ENCODE data around the gene KRTAP10-1. TPM values are rescaled to one million over a fixed set of nuclear protein-coding genes. Genes with fewer than 3 reads are reported as not detected.

Gene KRTAP10-1
- total and polyA plus RNA-seq, 2 of the 13 experiments (the other 11 are each of a cell fraction or from before 2014, with no cell fraction given): not detected

GRCh38 chr21:44518686-44519085 is 21.3 kb downstream of the KRTAP10-1 start (continued):
- TF ChIP-seq ZNF687 (CRISPR knock-in tag; IDR thresholded peaks at IDR 0.05): 0 out of 2 replicates have a peak, but pooled peaks have one; percentile 2
- TF ChIP-seq AKAP8 (CRISPR knock-in tag; IDR thresholded peaks at IDR 0.05): no peak
- TF ChIP-seq NCOA1 (CRISPR knock-in tag; IDR thresholded peaks at IDR 0.05): no peak

- no peak overlapping the region for H2AFZ ChIP-seq (ENCODE audit: low read length)
- no peaks in the 10 kb centered on the region for H3K36me3 ChIP-seq (replicated peaks in 1 of 2; ENCODE audit: control insufficient read depth in 1 of 2, insufficient read depth in 2 of 2, low read length in 2 of 2)
- FAIRE-seq (peak; percentile 95), ATAC-seq (peak; percentile 78), DNase-seq (ENCODE audit: low spot score) (peak; percentile 93)
- peaks cover 41% of the 10 kb centered on the region for H3K4me1 ChIP-seq (ENCODE audit: insufficient read depth, low read length)
- BruUV-seq (replicated peaks): no TSS peak
- intact Hi-C loops (cut with micrococcal nuclease; ENCODE audit: unreplicated experiment) (no loop called here), in situ Hi-C loops (cut with HindIII; ENCODE audit: extremely low pct_ligation_motif_present, low pct_unique_long_range_greater_than_20kb) (no loop called here)
- peak overlapping the region; percentile 47 for H3K9ac ChIP-seq (ENCODE audit: insufficient read depth, low read depth, low read length)
- CTCF ChIA-PET (ENCODE audit: low intra/inter-chr PET ratio, low total read pairs): no interaction called here
- no peaks in the 10 kb centered on the region for H3K79me2 ChIP-seq (ENCODE audit: insufficient read depth, low read length)
- POLR2A ChIA-PET: interaction anchor here (0.7 to 3.8 kb wide), 8 partner anchors 10 to 356 kb away, joined by 3 to 49 read pairs (median 4); partner anchors contain the start of gene PTTG1IP
- peak overlapping the region; percentile 57 for H3K4me2 ChIP-seq (ENCODE audit: low read depth, low read length)
- no peaks in the 10 kb centered on the region for H4K20me1 ChIP-seq (ENCODE audit: insufficient read depth, low read length)
- H3K27me3 ChIP-seq (ENCODE audit: control insufficient read depth in 1 of 2, insufficient read depth in 2 of 2, low read length in 2 of 2): no peaks in the 10 kb centered on the region
- H3K9me3 ChIP-seq (ENCODE audit: low read length): no peaks in the 10 kb centered on the region
- peak overlapping the region in 2 of 3 experiments; percentile 48 to 56; a peak in 5 of 6 replicates for H3K4me3 ChIP-seq (replicated peaks in 1 of 3; ENCODE audit: insufficient read depth in 1 of 3, low read depth in 2 of 3, low read length in 3 of 3)
- peak overlapping the region; percentile 16 for H3K27ac ChIP-seq (ENCODE audit: extremely low read length, insufficient read depth, low read length)
- WGBS (ENCODE audit: low lambda C conversion rate): 86% methylated on average over 8 of the region's 15 CpGs
- no peak for TF ChIP-seq MIER2 (CRISPR knock-in tag; IDR thresholded peaks at IDR 0.05)
- no peak for TF ChIP-seq GLI4 (CRISPR knock-in tag; IDR thresholded peaks at IDR 0.05; ENCODE audit: borderline replicate concordance)
- no peak for TF ChIP-seq ZNF496 (CRISPR knock-in tag; IDR thresholded peaks at IDR 0.05; ENCODE audit: insufficient replicate concordance)
- TF ChIP-seq ZNF326 (CRISPR knock-in tag; IDR thresholded peaks at IDR 0.05; ENCODE audit: borderline replicate concordance): peak; percentile 94; the same call in 1 of the 2 replicates
- TF ChIP-seq SRY (CRISPR knock-in tag; IDR thresholded peaks at IDR 0.05): 0 out of 2 replicates have a peak, but pooled peaks have one; percentile 32
- 0 out of 2 replicates have a peak, but pooled peaks have one; percentile 25 for TF ChIP-seq PATZ1 (CRISPR knock-in tag; IDR thresholded peaks at IDR 0.05)
- TF ChIP-seq UBTF (CRISPR knock-in tag; IDR thresholded peaks at IDR 0.05): no peak
- TF ChIP-seq ESRRA (CRISPR knock-in tag; IDR thresholded peaks at IDR 0.05; ENCODE audit: low read depth): 0 out of 2 replicates have a peak, but pooled peaks have one; percentile 21
- TF ChIP-seq ELF3 (CRISPR knock-in tag; IDR thresholded peaks at IDR 0.05): 0 out of 2 replicates have a peak, but pooled peaks have one; percentile 18
- TF ChIP-seq NFKBIZ (CRISPR knock-in tag; IDR thresholded peaks at IDR 0.05): 0 out of 2 replicates have a peak, but pooled peaks have one; percentile 24
These were observed 22.7 kb downstream of the KRTAP10-1 start for GRCh38 chr21:44517175-44517899.

Measured in HepG2 (cell line).